Measurements from ENCODE around the gene KCNQ4.

The KCNQ4 gene

GRCh38 chr1:40861224-40862003 is 77.8 kb downstream of the KCNQ4 start:
- no peaks in the 10 kb centered on the region for H3K9me3 ChIP-seq (ENCODE audit: control insufficient read depth in 1 of 2, low read length in 2 of 2)
- no peaks in the 10 kb centered on the region for H3K27me3 ChIP-seq (ENCODE audit: low read depth, low read length)
- H3K36me3 ChIP-seq (ENCODE audit: control insufficient read depth in 1 of 2, insufficient read depth in 2 of 2, low read length in 2 of 2) = no peaks in the 10 kb centered on the region
- H3K4me1 ChIP-seq (ENCODE audit: control insufficient read depth in 1 of 2, insufficient read depth in 2 of 2, low read length in 2 of 2) = peaks cover 6 to 24% of the 10 kb centered on the region in 2 donors
- peak overlapping the region; percentile 60 to 74 for H3K4me3 ChIP-seq (ENCODE audit: low read depth in 1 of 2, low read length in 2 of 2)
- H3K27ac ChIP-seq (ENCODE audit: low read length) = no peak overlapping the region

GRCh38 chr1:40862008-40862863 is 78.6 kb downstream of the KCNQ4 start, which contains the start of gene CITED4:
TSS of gene CITED4 (minus strand) at chr1:40862363. CDS start at chr1:40862127, 236 bp downstream.
- no peaks in the 10 kb centered on the region for H3K36me3 ChIP-seq (ENCODE audit: control insufficient read depth in 1 of 2, insufficient read depth in 2 of 2, low read length in 2 of 2)
- H3K9me3 ChIP-seq (ENCODE audit: control insufficient read depth in 1 of 2, low read length in 2 of 2) = no peaks in the 10 kb centered on the region
- H3K4me1 ChIP-seq (ENCODE audit: control insufficient read depth in 1 of 2, insufficient read depth in 2 of 2, low read length in 2 of 2) = peaks cover 6 to 25% of the 10 kb centered on the region in 2 donors
- H3K27me3 ChIP-seq (ENCODE audit: low read depth, low read length) = no peaks in the 10 kb centered on the region
- no peak within 1 kb of the TSS for H3K27ac ChIP-seq (ENCODE audit: low read length)
- peak within 1 kb of the TSS; percentile 74 for H3K4me3 ChIP-seq (ENCODE audit: low read depth in 1 of 2, low read length in 2 of 2)

- no peaks in the 10 kb centered on the region for H3K36me3 ChIP-seq (ENCODE audit: control insufficient read depth in 1 of 2, insufficient read depth in 2 of 2, low read length in 2 of 2)
- H3K4me1 ChIP-seq (ENCODE audit: control insufficient read depth in 1 of 2, insufficient read depth in 2 of 2, low read length in 2 of 2) = peaks cover 0 to 8% of the 10 kb centered on the region in 2 donors
- no peak overlapping the region for H3K4me3 ChIP-seq (ENCODE audit: low read depth in 1 of 2, low read length in 2 of 2)
- H3K27me3 ChIP-seq (ENCODE audit: low read depth, low read length) = no peaks in the 10 kb centered on the region
- no peaks in the 10 kb centered on the region for H3K9me3 ChIP-seq (ENCODE audit: control insufficient read depth in 1 of 2, low read length in 2 of 2)
- H3K27ac ChIP-seq (ENCODE audit: low read length) = no peak overlapping the region
These were observed 84.6 kb downstream of the KCNQ4 start for GRCh38 chr1:40868051-40868723.

- H3K4me3 ChIP-seq (ENCODE audit: low read depth in 1 of 2, low read length in 2 of 2) = no peak overlapping the region
- H3K27me3 ChIP-seq (ENCODE audit: low read depth, low read length) = no peaks in the 10 kb centered on the region
- no peaks in the 10 kb centered on the region for H3K9me3 ChIP-seq (ENCODE audit: control insufficient read depth in 1 of 2, low read length in 2 of 2)
- H3K4me1 ChIP-seq (ENCODE audit: control insufficient read depth in 1 of 2, insufficient read depth in 2 of 2, low read length in 2 of 2) = peaks cover 0 to 8% of the 10 kb centered on the region in 2 donors
- H3K27ac ChIP-seq (ENCODE audit: low read length) = no peak overlapping the region
- no peaks in the 10 kb centered on the region for H3K36me3 ChIP-seq (ENCODE audit: control insufficient read depth in 1 of 2, insufficient read depth in 2 of 2, low read length in 2 of 2)
These were observed 86.6 kb downstream of the KCNQ4 start for GRCh38 chr1:40870135-40870728.

GRCh38 chr1:40872276-40872675 is 88.7 kb downstream of the KCNQ4 start:
- H3K4me3 ChIP-seq (ENCODE audit: low read depth in 1 of 2, low read length in 2 of 2) = no peak overlapping the region
- H3K27me3 ChIP-seq (ENCODE audit: low read depth, low read length) = no peaks in the 10 kb centered on the region
- H3K9me3 ChIP-seq (ENCODE audit: control insufficient read depth in 1 of 2, low read length in 2 of 2) = peaks cover 0 to 6% of the 10 kb centered on the region in 2 donors
- H3K27ac ChIP-seq (ENCODE audit: low read length) = no peak overlapping the region
- H3K4me1 ChIP-seq (ENCODE audit: control insufficient read depth in 1 of 2, insufficient read depth in 2 of 2, low read length in 2 of 2) = no peaks in the 10 kb centered on the region
- no peaks in the 10 kb centered on the region for H3K36me3 ChIP-seq (ENCODE audit: control insufficient read depth in 1 of 2, insufficient read depth in 2 of 2, low read length in 2 of 2)

GRCh38 chr1:40873863-40874472 is 90.4 kb downstream of the KCNQ4 start:
- Histone ChIP-seq H3K4me1 (ENCODE audit: control insufficient read depth in 1 of 2, insufficient read depth in 2 of 2, low read length in 2 of 2) (no peaks in the 10 kb centered on the region), H3K27me3 (ENCODE audit: low read depth, low read length) (no peaks in the 10 kb centered on the region), H3K36me3 (ENCODE audit: control insufficient read depth in 1 of 2, insufficient read depth in 2 of 2, low read length in 2 of 2) (no peaks in the 10 kb centered on the region), H3K4me3 (ENCODE audit: low read depth in 1 of 2, low read length in 2 of 2) (no peak overlapping the region), H3K27ac (ENCODE audit: low read length) (no peak overlapping the region), H3K9me3 (ENCODE audit: control insufficient read depth in 1 of 2, low read length in 2 of 2) (peaks cover 0 to 6% of the 10 kb centered on the region in 2 donors)

GRCh38 chr1:40876436-40876761 is 92.8 kb downstream of the KCNQ4 start:
- Histone ChIP-seq H3K27ac (ENCODE audit: low read length) (no peak overlapping the region), H3K4me1 (ENCODE audit: control insufficient read depth in 1 of 2, insufficient read depth in 2 of 2, low read length in 2 of 2) (no peaks in the 10 kb centered on the region), H3K4me3 (ENCODE audit: low read depth in 1 of 2, low read length in 2 of 2) (no peak overlapping the region), H3K36me3 (ENCODE audit: control insufficient read depth in 1 of 2, insufficient read depth in 2 of 2, low read length in 2 of 2) (no peaks in the 10 kb centered on the region), H3K27me3 (ENCODE audit: low read depth, low read length) (no peaks in the 10 kb centered on the region), H3K9me3 (ENCODE audit: control insufficient read depth in 1 of 2, low read length in 2 of 2) (peaks cover 0 to 6% of the 10 kb centered on the region in 2 donors)

- no peak overlapping the region for H3K27ac ChIP-seq (ENCODE audit: low read length)
- no peaks in the 10 kb centered on the region for H3K4me1 ChIP-seq (ENCODE audit: control insufficient read depth in 1 of 2, insufficient read depth in 2 of 2, low read length in 2 of 2)
- no peak overlapping the region for H3K4me3 ChIP-seq (ENCODE audit: low read depth in 1 of 2, low read length in 2 of 2)
- no peaks in the 10 kb centered on the region for H3K36me3 ChIP-seq (ENCODE audit: control insufficient read depth in 1 of 2, insufficient read depth in 2 of 2, low read length in 2 of 2)
- H3K27me3 ChIP-seq (ENCODE audit: low read depth, low read length) = no peaks in the 10 kb centered on the region
- H3K9me3 ChIP-seq (ENCODE audit: control insufficient read depth in 1 of 2, low read length in 2 of 2) = peaks cover 0 to 6% of the 10 kb centered on the region in 2 donors
These were observed 93.3 kb downstream of the KCNQ4 start for GRCh38 chr1:40876891-40877290.

GRCh38 chr1:40877698-40878097 is 94.1 kb downstream of the KCNQ4 start:
- H3K4me1 ChIP-seq (ENCODE audit: control insufficient read depth in 1 of 2, insufficient read depth in 2 of 2, low read length in 2 of 2) = no peaks in the 10 kb centered on the region
- H3K27ac ChIP-seq (ENCODE audit: low read length) = peak overlapping the region; percentile 40
- H3K4me3 ChIP-seq (ENCODE audit: low read depth in 1 of 2, low read length in 2 of 2) = no peak overlapping the region
- peaks cover 0 to 6% of the 10 kb centered on the region in 2 donors for H3K9me3 ChIP-seq (ENCODE audit: control insufficient read depth in 1 of 2, low read length in 2 of 2)
- no peaks in the 10 kb centered on the region for H3K36me3 ChIP-seq (ENCODE audit: control insufficient read depth in 1 of 2, insufficient read depth in 2 of 2, low read length in 2 of 2)
- H3K27me3 ChIP-seq (ENCODE audit: low read depth, low read length) = no peaks in the 10 kb centered on the region

GRCh38 chr1:40878906-40879305 is 95.3 kb downstream of the KCNQ4 start:
- no peak overlapping the region for H3K4me3 ChIP-seq (ENCODE audit: low read depth in 1 of 2, low read length in 2 of 2)
- no peaks in the 10 kb centered on the region for H3K36me3 ChIP-seq (ENCODE audit: control insufficient read depth in 1 of 2, insufficient read depth in 2 of 2, low read length in 2 of 2)
- peaks cover 0 to 6% of the 10 kb centered on the region in 2 donors for H3K9me3 ChIP-seq (ENCODE audit: control insufficient read depth in 1 of 2, low read length in 2 of 2)
- no peak overlapping the region for H3K27ac ChIP-seq (ENCODE audit: low read length)
- peaks cover 2% of the 10 kb centered on the region for H3K27me3 ChIP-seq (ENCODE audit: low read depth, low read length)
- no peaks in the 10 kb centered on the region for H3K4me1 ChIP-seq (ENCODE audit: control insufficient read depth in 1 of 2, insufficient read depth in 2 of 2, low read length in 2 of 2)

All from muscle layer of duodenum (tissue), 2 donors.